Endodermal cell (in vitro differentiated cells): ENCODE measurements around the gene ADGRG6. TPM values are rescaled to one million over a fixed set of nuclear protein-coding genes. Genes with fewer than 3 reads are reported as not detected.

ENCODE experiments used
- DNase-seq: peaks from one replicate; pipeline ENCODE4 v3.0.0-alpha.2; 2017
- H3K27ac ChIP-seq: 2 replicates; pipeline ENCODE4 v1.5.1; 2013; ENCODE audit warnings: mild to moderate bottlenecking, low read depth, low read length, moderate library complexity
- H3K27me3 ChIP-seq: 2 replicates; pipeline ENCODE4 v1.6.1; 2013; ENCODE audit warnings: mild to moderate bottlenecking, low read length, moderate library complexity; ENCODE audit not compliant: insufficient read depth, control insufficient read depth, poor library complexity, severe bottlenecking
- H3K36me3 ChIP-seq: 2 replicates; pipeline ENCODE4 v1.7.0; 2013; ENCODE audit warnings: mild to moderate bottlenecking, low read length, moderate library complexity; ENCODE audit not compliant: control insufficient read depth, insufficient read depth
- H3K4me1 ChIP-seq: one replicate; pipeline ENCODE4 v1.7.0; 2013; ENCODE audit warnings: low read length; ENCODE audit not compliant: control insufficient read depth, insufficient read depth
- H3K4me3 ChIP-seq: 2 replicates; pipeline ENCODE4 v1.5.1; 2013; ENCODE audit warnings: mild to moderate bottlenecking, low read length, moderate library complexity
- H3K9ac ChIP-seq: 2 replicates; pipeline ENCODE4 v1.6.1; 2013; ENCODE audit warnings: mild to moderate bottlenecking, low read length, moderate library complexity; ENCODE audit not compliant: poor library complexity, severe bottlenecking; ENCODE audit errors: extremely low read depth
- H3K9me3 ChIP-seq: 2 replicates; pipeline ENCODE4 v1.6.1; 2013; ENCODE audit warnings: mild to moderate bottlenecking, low read length, moderate library complexity; ENCODE audit not compliant: control insufficient read depth
- H3K27ac Mint-ChIP-seq: 2 replicates; pipeline ENCODE4 v1.8.0; 2020; ENCODE audit warnings: mixed read lengths
- H3K27me3 Mint-ChIP-seq: 2 replicates; pipeline ENCODE4 v1.8.0; 2021; ENCODE audit warnings: mild to moderate bottlenecking, mixed read lengths; ENCODE audit not compliant: insufficient read depth
- H3K36me3 Mint-ChIP-seq: 2 replicates; pipeline ENCODE4 v1.8.0; 2020; ENCODE audit warnings: low read depth, mixed read lengths
- H3K4me1 Mint-ChIP-seq: 2 replicates; pipeline ENCODE4 v1.8.0; 2020; ENCODE audit warnings: mixed read lengths
- H3K4me3 Mint-ChIP-seq: 2 replicates; pipeline ENCODE4 v1.8.0; 2020; ENCODE audit warnings: mild to moderate bottlenecking, moderate library complexity, mixed read lengths
- H3K9me3 Mint-ChIP-seq: 2 replicates; pipeline ENCODE4 v1.8.0; 2020; ENCODE audit warnings: mild to moderate bottlenecking, mixed read lengths
- WGBS, 2 experiments: methylation state at CpG; one replicate each; pipeline versions ENCODE4 v1.1.5 to v1.1.7; 2013; ENCODE audit warnings: missing lambda C conversion rate in 2 of 2, mixed read lengths in 1 of 2; ENCODE audit not compliant: insufficient coverage in 1 of 2, insufficient read length in 1 of 2; 5-methylcytosine and 5-hydroxymethylcytosine counted together
- total RNA-seq, 2 donors: library from RNA; stranded (reverse); fragmentation: NEBNext Ultra II Directional in 1 of 2; extraction: Animal tissue kit (Norgen Biotek cat#: 25700) in 1 of 2; gene quantifications; 2 replicates in 1 of 2; 3 replicates in 1 of 2; pipeline ENCODE4 v1.2.1, GENCODE V29; 2021
- TF ChIP-seq, protein P1 (sequence below): fragments of 200-600 bp; sonication (generic); conservative IDR thresholded peaks from 2 replicates; pipeline ENCODE4 v1.5.0; 2021; ENCODE audit warnings: antibody characterized with exemption, mild to moderate bottlenecking

Gene ADGRG6
- total RNA-seq, 2 donors from 2014 or later: 20.4 to 26.8 TPM

DNA sequence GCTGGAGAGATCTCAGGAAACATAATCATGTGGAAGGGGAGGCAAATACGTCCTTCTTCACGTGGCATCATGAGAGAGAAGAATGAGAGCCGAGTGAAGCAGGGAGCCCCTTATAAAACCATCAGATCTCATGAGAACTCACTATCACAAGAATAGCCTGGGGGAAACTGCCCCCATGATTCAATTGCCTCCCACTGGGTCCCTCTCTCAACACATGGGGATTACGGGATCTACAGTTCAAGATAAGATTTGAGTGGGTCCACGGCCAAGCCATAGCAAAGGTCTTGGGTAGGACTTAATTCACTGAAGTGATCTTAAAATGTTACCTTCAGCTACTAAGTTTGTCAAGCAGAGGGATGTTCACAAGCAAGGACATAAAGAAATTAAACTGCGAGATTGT, 162.2 kb downstream of the ADGRG6 start:
- 94 to 97% methylated on average over 5 to 6 of the region's 6 CpGs for WGBS, 2 experiments
- no peak overlapping the region for H3K27ac ChIP-seq
- H3K4me3 Mint-ChIP-seq: no peak overlapping the region
- H3K9me3 Mint-ChIP-seq: peaks cover 18% of the 10 kb centered on the region
- no peaks in the 10 kb centered on the region for H3K27me3 Mint-ChIP-seq
- H3K36me3 Mint-ChIP-seq: no peaks in the 10 kb centered on the region
- H3K9me3 ChIP-seq: peaks cover 18% of the 10 kb centered on the region
- H3K27ac Mint-ChIP-seq: no peak overlapping the region
- TF ChIP-seq, protein P1, sequence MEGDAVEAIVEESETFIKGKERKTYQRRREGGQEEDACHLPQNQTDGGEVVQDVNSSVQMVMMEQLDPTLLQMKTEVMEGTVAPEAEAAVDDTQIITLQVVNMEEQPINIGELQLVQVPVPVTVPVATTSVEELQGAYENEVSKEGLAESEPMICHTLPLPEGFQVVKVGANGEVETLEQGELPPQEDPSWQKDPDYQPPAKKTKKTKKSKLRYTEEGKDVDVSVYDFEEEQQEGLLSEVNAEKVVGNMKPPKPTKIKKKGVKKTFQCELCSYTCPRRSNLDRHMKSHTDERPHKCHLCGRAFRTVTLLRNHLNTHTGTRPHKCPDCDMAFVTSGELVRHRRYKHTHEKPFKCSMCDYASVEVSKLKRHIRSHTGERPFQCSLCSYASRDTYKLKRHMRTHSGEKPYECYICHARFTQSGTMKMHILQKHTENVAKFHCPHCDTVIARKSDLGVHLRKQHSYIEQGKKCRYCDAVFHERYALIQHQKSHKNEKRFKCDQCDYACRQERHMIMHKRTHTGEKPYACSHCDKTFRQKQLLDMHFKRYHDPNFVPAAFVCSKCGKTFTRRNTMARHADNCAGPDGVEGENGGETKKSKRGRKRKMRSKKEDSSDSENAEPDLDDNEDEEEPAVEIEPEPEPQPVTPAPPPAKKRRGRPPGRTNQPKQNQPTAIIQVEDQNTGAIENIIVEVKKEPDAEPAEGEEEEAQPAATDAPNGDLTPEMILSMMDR: no peak
- peaks cover 2% of the 10 kb centered on the region for H3K4me1 Mint-ChIP-seq
- DNase-seq: no peak
- no peak overlapping the region for H3K4me3 ChIP-seq
- no peaks in the 10 kb centered on the region for H3K27me3 ChIP-seq
- H3K4me1 ChIP-seq: no peaks in the 10 kb centered on the region
- H3K9ac ChIP-seq: no peak overlapping the region
- H3K36me3 ChIP-seq: no peaks in the 10 kb centered on the region

DNA sequence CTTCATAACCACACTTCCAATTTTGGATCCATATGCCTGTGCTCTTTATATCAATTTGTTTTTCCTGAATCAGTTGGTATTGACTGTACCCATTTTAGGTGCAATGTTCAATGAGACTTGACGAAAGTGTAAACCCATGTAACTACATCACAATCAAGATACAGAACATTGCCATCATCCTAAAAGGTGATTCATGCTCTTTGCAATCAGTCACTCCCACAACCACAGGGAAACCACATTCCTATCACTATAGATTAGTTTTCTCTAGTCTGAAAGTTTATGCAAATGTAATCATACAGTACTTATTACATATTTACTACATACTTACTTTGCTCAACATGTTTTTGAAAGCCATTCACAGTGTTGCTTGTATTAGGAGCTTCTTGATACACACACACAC, 167.4 kb downstream of the ADGRG6 start:
- H3K4me1 Mint-ChIP-seq: peaks cover under 1% of the 10 kb centered on the region
- no peak overlapping the region for H3K4me3 Mint-ChIP-seq

DNA sequence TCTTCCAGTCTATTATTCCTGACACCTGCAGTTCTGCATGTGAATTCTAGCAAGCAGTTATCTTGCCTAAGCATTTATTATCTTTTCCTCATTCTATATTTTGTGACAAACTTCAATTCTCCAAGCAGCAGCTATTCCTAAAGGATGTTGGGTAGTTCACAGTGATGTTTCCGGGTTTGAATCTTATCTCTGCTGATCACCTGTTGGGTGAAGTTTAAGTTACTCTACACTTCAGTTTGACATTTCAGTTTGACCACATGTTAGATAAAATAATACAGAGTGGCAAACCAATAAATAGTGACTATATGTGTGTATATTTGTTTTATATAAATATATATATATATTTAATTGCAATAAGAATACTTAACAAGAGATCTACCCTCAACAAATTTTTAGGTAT, 168.6 kb downstream of the ADGRG6 start:
- H3K4me3 ChIP-seq: no peak overlapping the region
- peaks cover 5% of the 10 kb centered on the region for H3K4me1 Mint-ChIP-seq
- H3K4me3 Mint-ChIP-seq: no peak overlapping the region
- no peaks in the 10 kb centered on the region for H3K9me3 Mint-ChIP-seq
- no peaks in the 10 kb centered on the region for H3K36me3 ChIP-seq
- TF ChIP-seq, protein P1: no peak
- 100% methylated on average over 1 of the region's 1 CpG for WGBS, 2 experiments
- no peak overlapping the region for H3K27ac Mint-ChIP-seq
- no peaks in the 10 kb centered on the region for H3K36me3 Mint-ChIP-seq
- no peaks in the 10 kb centered on the region for H3K27me3 Mint-ChIP-seq
- H3K9me3 ChIP-seq: no peaks in the 10 kb centered on the region
- no peaks in the 10 kb centered on the region for H3K27me3 ChIP-seq
- H3K9ac ChIP-seq: no peak overlapping the region
- no peak for DNase-seq
- no peak overlapping the region for H3K27ac ChIP-seq
- no peaks in the 10 kb centered on the region for H3K4me1 ChIP-seq

More for the DNA sequence above, 167.4 kb downstream of the ADGRG6 start:
- Mint-ChIP-seq H3K27me3 (no peaks in the 10 kb centered on the region), H3K9me3 (no peaks in the 10 kb centered on the region), H3K36me3 (no peaks in the 10 kb centered on the region), H3K27ac (no peak overlapping the region)
- Histone ChIP-seq H3K27ac (no peak overlapping the region), H3K27me3 (no peaks in the 10 kb centered on the region), H3K36me3 (no peaks in the 10 kb centered on the region), H3K9ac (no peak overlapping the region), H3K9me3 (no peaks in the 10 kb centered on the region), H3K4me1 (no peaks in the 10 kb centered on the region), H3K4me3 (no peak overlapping the region)
- no peak for DNase-seq
- TF ChIP-seq, protein P1: no peak
- 87 to 100% methylated on average over 1 of the region's 1 CpG for WGBS, 2 experiments
